Activated CD4-positive, alpha-beta memory T cell treated with anti-CD3 and anti-CD28 coated beads, Interleukin-2, amount 10 ng/mL, durations not matched to agents 7 days and 5 days (primary cell): Measurements from ENCODE around the gene GPRIN1. TPM values are rescaled to one million over a fixed set of nuclear protein-coding genes. Genes with fewer than 3 reads are reported as not detected.
A peak's percentile ranks its signal among the peaks of the same experiment; 100 is the strongest.

Experiments
- CTCF ChIA-PET: fragments of 350-600 bp; sonication (Branson Sonifier 250); formaldehyde crosslinking; loops from one replicate; lab custom pipeline; 2021; ENCODE audit warnings: antibody characterized with exemption, inconsistent platforms; lab: Charles Lee
- POLR2A ChIA-PET: fragments of 350-600 bp; sonication (Branson Sonifier 250); formaldehyde crosslinking; loops from one replicate; lab custom pipeline; 2021; ENCODE audit warnings: antibody characterized with exemption; lab: Charles Lee
- DNase-seq: peaks from one replicate; pipeline ENCODE4 v3.0.0-alpha.2; 2020
- H3K27ac Mint-ChIP-seq: one replicate; pipeline ENCODE4 v1.8.0; 2021; ENCODE audit warnings: mild to moderate bottlenecking, mixed read lengths
- H3K27me3 Mint-ChIP-seq: one replicate; pipeline ENCODE4 v1.8.0; 2021; ENCODE audit warnings: mixed read lengths
- H3K36me3 Mint-ChIP-seq: one replicate; pipeline ENCODE4 v1.8.0; 2021; ENCODE audit warnings: low read depth, mixed read lengths
- H3K4me1 Mint-ChIP-seq: one replicate; pipeline ENCODE4 v1.8.0; 2021; ENCODE audit warnings: mixed read lengths
- H3K4me3 Mint-ChIP-seq: one replicate; pipeline ENCODE4 v1.8.0; 2021; ENCODE audit warnings: mild to moderate bottlenecking, mixed read lengths
- H3K9me3 Mint-ChIP-seq: one replicate; pipeline ENCODE4 v1.8.0; 2021; ENCODE audit warnings: mixed read lengths
- total RNA-seq, 2 experiments: library from RNA; stranded (reverse); gene quantifications; one replicate each; pipeline ENCODE4 v1.2.3, GENCODE V29; 2021

Gene GPRIN1
- total RNA-seq, 2 experiments from 2014 or later, result 3.7 to 4.2 TPM

GRCh38 chr5:176589039-176589769 lies 20.8 kb downstream of the GPRIN1 start:
- H3K9me3 Mint-ChIP-seq, result peaks cover 23% of the 10 kb centered on the region
- DNase-seq, result no peak
- ChIA-PET CTCF (no interaction called here), POLR2A (no interaction called here)
- H3K36me3 Mint-ChIP-seq, result peaks cover 3% of the 10 kb centered on the region
- no peaks in the 10 kb centered on the region for H3K27me3 Mint-ChIP-seq
- no peaks in the 10 kb centered on the region for H3K4me1 Mint-ChIP-seq
- no peak overlapping the region for H3K27ac Mint-ChIP-seq
- H3K4me3 Mint-ChIP-seq, result no peak overlapping the region

- Mint-ChIP-seq H3K4me3 (no peak overlapping the region), H3K4me1 (no peaks in the 10 kb centered on the region), H3K27ac (no peak overlapping the region), H3K9me3 (peaks cover 26% of the 10 kb centered on the region), H3K36me3 (peaks cover 3% of the 10 kb centered on the region), H3K27me3 (no peaks in the 10 kb centered on the region)
- POLR2A ChIA-PET, result no interaction called here
- DNase-seq, result no peak
- CTCF ChIA-PET, result no interaction called here
Measured at GRCh38 chr5:176588297-176588696, 21.7 kb downstream of the GPRIN1 start.

GRCh38 chr5:176587398-176587797 lies 22.6 kb downstream of the GPRIN1 start:
- POLR2A ChIA-PET, result no interaction called here
- H3K4me1 Mint-ChIP-seq, result no peaks in the 10 kb centered on the region
- H3K36me3 Mint-ChIP-seq, result peaks cover 3% of the 10 kb centered on the region
- no peak overlapping the region for H3K27ac Mint-ChIP-seq
- H3K4me3 Mint-ChIP-seq, result no peak overlapping the region
- no peaks in the 10 kb centered on the region for H3K27me3 Mint-ChIP-seq
- DNase-seq, result no peak
- CTCF ChIA-PET, result interaction anchor here (0.8 kb wide), 1 partner anchor 73 kb away, joined by 3 read pairs; no protein-coding TSS in a partner anchor
- peaks cover 24% of the 10 kb centered on the region for H3K9me3 Mint-ChIP-seq

- no peaks in the 10 kb centered on the region for H3K36me3 Mint-ChIP-seq
- no peak overlapping the region for H3K27ac Mint-ChIP-seq
- ChIA-PET POLR2A (no interaction called here), CTCF (interaction anchor here (0.7 kb wide), 1 partner anchor 9 kb away, joined by 3 read pairs; no protein-coding TSS in a partner anchor)
- H3K4me3 Mint-ChIP-seq, result no peak overlapping the region
- H3K4me1 Mint-ChIP-seq, result peaks cover 2% of the 10 kb centered on the region
- H3K27me3 Mint-ChIP-seq, result no peaks in the 10 kb centered on the region
- peaks cover 16% of the 10 kb centered on the region for H3K9me3 Mint-ChIP-seq
- no peak for DNase-seq
Measured at GRCh38 chr5:176583076-176583475, 26.9 kb downstream of the GPRIN1 start.

GRCh38 chr5:176581361-176581760 lies 28.6 kb downstream of the GPRIN1 start:
- H3K36me3 Mint-ChIP-seq, result no peaks in the 10 kb centered on the region
- H3K4me1 Mint-ChIP-seq, result peaks cover 2% of the 10 kb centered on the region
- H3K27me3 Mint-ChIP-seq, result no peaks in the 10 kb centered on the region
- no peak overlapping the region for H3K4me3 Mint-ChIP-seq
- peaks cover 12% of the 10 kb centered on the region for H3K9me3 Mint-ChIP-seq
- ChIA-PET CTCF (interaction anchor here (0.8 kb wide), 1 partner anchor 79 kb away, joined by 3 read pairs; no protein-coding TSS in a partner anchor), POLR2A (no interaction called here)
- no peak for DNase-seq
- H3K27ac Mint-ChIP-seq, result no peak overlapping the region

GRCh38 chr5:176579323-176579722 lies 30.6 kb downstream of the GPRIN1 start:
- Mint-ChIP-seq H3K27me3 (no peaks in the 10 kb centered on the region), H3K9me3 (peaks cover 3% of the 10 kb centered on the region), H3K27ac (no peak overlapping the region), H3K36me3 (no peaks in the 10 kb centered on the region), H3K4me3 (no peak overlapping the region), H3K4me1 (peaks cover 2% of the 10 kb centered on the region)
- POLR2A ChIA-PET, result interaction anchor here (0.9 kb wide), 1 partner anchor 67 kb away, joined by 3 read pairs; no protein-coding TSS in a partner anchor
- CTCF ChIA-PET, result interaction anchor here (1.0 to 1.9 kb wide), 6 partner anchors 9 to 849 kb away, joined by 3 to 7 read pairs (median 4); partner anchors contain the start of gene CLTB
- DNase-seq, result no peak

- CTCF ChIA-PET, result interaction anchor here (1.0 to 1.8 kb wide), 6 partner anchors 8 to 172 kb away, joined by 3 to 7 read pairs (median 4); partner anchors contain the start of gene CLTB
Measured at GRCh38 chr5:176578391-176578808, 31.6 kb downstream of the GPRIN1 start.

GRCh38 chr5:176577312-176578176 lies 32.4 kb downstream of the GPRIN1 start:
- no peak for DNase-seq
- POLR2A ChIA-PET, result no interaction called here
- H3K27ac Mint-ChIP-seq, result no peak overlapping the region
- no peak overlapping the region for H3K4me3 Mint-ChIP-seq
- no peaks in the 10 kb centered on the region for H3K36me3 Mint-ChIP-seq
- CTCF ChIA-PET, result interaction anchor here (1.2 to 1.8 kb wide), 3 partner anchors 34 to 161 kb away, joined by 3 to 7 read pairs (median 4); partner anchors contain the start of gene CLTB
- peaks cover 3% of the 10 kb centered on the region for H3K4me1 Mint-ChIP-seq
- H3K27me3 Mint-ChIP-seq, result peaks cover 4% of the 10 kb centered on the region
- no peaks in the 10 kb centered on the region for H3K9me3 Mint-ChIP-seq

More at GRCh38 chr5:176578391-176578808, 31.6 kb downstream of the GPRIN1 start:
- no peak overlapping the region for H3K27ac Mint-ChIP-seq
- DNase-seq, result peak; percentile 50
- peaks cover 3% of the 10 kb centered on the region for H3K4me1 Mint-ChIP-seq
- H3K36me3 Mint-ChIP-seq, result no peaks in the 10 kb centered on the region
- H3K27me3 Mint-ChIP-seq, result no peaks in the 10 kb centered on the region
- H3K4me3 Mint-ChIP-seq, result no peak overlapping the region
- H3K9me3 Mint-ChIP-seq, result no peaks in the 10 kb centered on the region
- POLR2A ChIA-PET, result no interaction called here

GRCh38 chr5:176575488-176576422 lies 34.2 kb downstream of the GPRIN1 start:
- POLR2A ChIA-PET, result interaction anchor here (1.0 kb wide), 1 partner anchor 160 kb away, joined by 3 read pairs; no protein-coding TSS in a partner anchor
- Mint-ChIP-seq H3K27ac (no peak overlapping the region), H3K9me3 (no peaks in the 10 kb centered on the region), H3K4me1 (peaks cover 3% of the 10 kb centered on the region), H3K4me3 (no peak overlapping the region), H3K27me3 (peaks cover 4% of the 10 kb centered on the region), H3K36me3 (no peaks in the 10 kb centered on the region)
- CTCF ChIA-PET, result interaction anchor here (0.6 kb wide), 1 partner anchor 19 kb away, joined by 3 read pairs; no protein-coding TSS in a partner anchor
- DNase-seq, result no peak

GRCh38 chr5:176575066-176575465 lies 34.9 kb downstream of the GPRIN1 start:
- H3K4me1 Mint-ChIP-seq, result peaks cover 3% of the 10 kb centered on the region
- no peak overlapping the region for H3K27ac Mint-ChIP-seq
- H3K27me3 Mint-ChIP-seq, result peaks cover 6% of the 10 kb centered on the region
- ChIA-PET POLR2A (interaction anchor here (1.0 kb wide), 1 partner anchor 159 kb away, joined by 3 read pairs; no protein-coding TSS in a partner anchor), CTCF (interaction anchor here (1.3 to 2.1 kb wide), 2 partner anchors 21 to 83 kb away, joined by 3 to 9 read pairs; no protein-coding TSS in a partner anchor)
- no peak overlapping the region for H3K4me3 Mint-ChIP-seq
- no peaks in the 10 kb centered on the region for H3K9me3 Mint-ChIP-seq
- DNase-seq, result no peak
- no peaks in the 10 kb centered on the region for H3K36me3 Mint-ChIP-seq

GRCh38 chr5:176574297-176574591 lies 35.7 kb downstream of the GPRIN1 start:
- Mint-ChIP-seq H3K27ac (no peak overlapping the region), H3K36me3 (no peaks in the 10 kb centered on the region), H3K4me1 (peaks cover 3% of the 10 kb centered on the region), H3K4me3 (no peak overlapping the region), H3K27me3 (peaks cover 6% of the 10 kb centered on the region), H3K9me3 (no peaks in the 10 kb centered on the region)
- CTCF ChIA-PET, result interaction anchor here (0.6 to 2.7 kb wide), 12 partner anchors 9 to 166 kb away, joined by 3 to 10 read pairs (median 6); partner anchors contain the start of genes EIF4E1B and SNCB
- DNase-seq, result no peak
- POLR2A ChIA-PET, result no interaction called here
